Omental fat pad (tissue), 4 donors: ENCODE data around the gene MMP24OS. TPM values are rescaled to one million over a fixed set of nuclear protein-coding genes. Genes with fewer than 3 reads are reported as not detected.

Source experiments
- ATAC-seq: fragments of 150-250 bp; one replicate; pipeline ENCODE4 v1.9.1; 2016; ENCODE audit warnings: mild to moderate bottlenecking, moderate library complexity; ENCODE audit not compliant: low FRiP score
- DNase-seq: peaks from one replicate; pipeline ENCODE4 v3.0.0-alpha.2; 2019; ENCODE audit warnings: low spot score
- total RNA-seq, 4 donors: library from RNA; depleted of rRNA; stranded (reverse); fragments of >200 nt; gene quantifications; one replicate each; pipeline ENCODE4 v1.1.0, GENCODE V29; 2016
- TF ChIP-seq, protein P1 (sequence below), 3 donors: fragments of 450-650 bp; IDR thresholded peaks; one replicate each; pipeline ENCODE4 v1.5.1; 2016 to 2017; ENCODE audit warnings: antibody characterized with exemption in 3 of 3, mild to moderate bottlenecking in 3 of 3, moderate library complexity in 2 of 3

The MMP24OS gene
- total RNA-seq, 4 donors from 2014 or later = 12.8 to 35.6 (median 23.7) TPM

- no peak for ATAC-seq
- TF ChIP-seq, protein P1, sequence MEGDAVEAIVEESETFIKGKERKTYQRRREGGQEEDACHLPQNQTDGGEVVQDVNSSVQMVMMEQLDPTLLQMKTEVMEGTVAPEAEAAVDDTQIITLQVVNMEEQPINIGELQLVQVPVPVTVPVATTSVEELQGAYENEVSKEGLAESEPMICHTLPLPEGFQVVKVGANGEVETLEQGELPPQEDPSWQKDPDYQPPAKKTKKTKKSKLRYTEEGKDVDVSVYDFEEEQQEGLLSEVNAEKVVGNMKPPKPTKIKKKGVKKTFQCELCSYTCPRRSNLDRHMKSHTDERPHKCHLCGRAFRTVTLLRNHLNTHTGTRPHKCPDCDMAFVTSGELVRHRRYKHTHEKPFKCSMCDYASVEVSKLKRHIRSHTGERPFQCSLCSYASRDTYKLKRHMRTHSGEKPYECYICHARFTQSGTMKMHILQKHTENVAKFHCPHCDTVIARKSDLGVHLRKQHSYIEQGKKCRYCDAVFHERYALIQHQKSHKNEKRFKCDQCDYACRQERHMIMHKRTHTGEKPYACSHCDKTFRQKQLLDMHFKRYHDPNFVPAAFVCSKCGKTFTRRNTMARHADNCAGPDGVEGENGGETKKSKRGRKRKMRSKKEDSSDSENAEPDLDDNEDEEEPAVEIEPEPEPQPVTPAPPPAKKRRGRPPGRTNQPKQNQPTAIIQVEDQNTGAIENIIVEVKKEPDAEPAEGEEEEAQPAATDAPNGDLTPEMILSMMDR (IDR thresholded peaks at IDR 0.05) = no peak
- no peak for DNase-seq
Measured at GRCh38 chr20:35252037-35252461, 25.9 kb downstream of the MMP24OS start.

GRCh38 chr20:35251613-35251940, 26.3 kb downstream of the MMP24OS start:
- ATAC-seq (no peak), DNase-seq (no peak)
- TF ChIP-seq, protein P1 (IDR thresholded peaks at IDR 0.05) = no peak

GRCh38 chr20:35248641-35249475, 29.1 kb downstream of the MMP24OS start:
- TF ChIP-seq, protein P1 (IDR thresholded peaks at IDR 0.05) = no peak

GRCh38 chr20:35246723-35247122, 31.2 kb downstream of the MMP24OS start:
- TF ChIP-seq, protein P1 (IDR thresholded peaks at IDR 0.05) = no peak
- no peak for DNase-seq
- ATAC-seq = no peak

More at GRCh38 chr20:35248641-35249475, 29.1 kb downstream of the MMP24OS start:
- ATAC-seq (peak; percentile 41), DNase-seq (no peak)

DNA sequence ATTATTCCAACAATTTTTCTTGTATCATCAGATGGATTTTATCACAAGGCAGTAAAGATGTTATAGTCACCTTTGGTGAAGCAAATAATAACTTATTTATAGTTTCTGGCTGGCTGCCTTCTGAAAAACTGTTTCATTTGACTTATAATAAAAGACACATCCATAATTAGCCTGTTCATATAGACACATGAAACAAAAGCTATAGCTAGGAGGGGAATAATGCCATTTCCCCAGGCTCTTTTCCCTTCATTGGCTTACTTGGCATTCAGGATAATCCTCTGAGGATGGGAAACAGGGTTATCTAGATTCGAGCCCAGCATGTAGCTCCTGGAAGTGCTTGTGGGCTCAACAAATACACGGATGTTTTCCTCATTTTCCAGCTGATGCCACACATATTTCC, 33.9 kb downstream of the MMP24OS start:
- ATAC-seq = no peak
- TF ChIP-seq, protein P1 (IDR thresholded peaks at IDR 0.05) = no peak
- no peak for DNase-seq

GRCh38 chr20:35243317-35243716, 34.6 kb downstream of the MMP24OS start:
- TF ChIP-seq, protein P1 (IDR thresholded peaks at IDR 0.05) = no peak
- ATAC-seq (no peak), DNase-seq (no peak)

DNA sequence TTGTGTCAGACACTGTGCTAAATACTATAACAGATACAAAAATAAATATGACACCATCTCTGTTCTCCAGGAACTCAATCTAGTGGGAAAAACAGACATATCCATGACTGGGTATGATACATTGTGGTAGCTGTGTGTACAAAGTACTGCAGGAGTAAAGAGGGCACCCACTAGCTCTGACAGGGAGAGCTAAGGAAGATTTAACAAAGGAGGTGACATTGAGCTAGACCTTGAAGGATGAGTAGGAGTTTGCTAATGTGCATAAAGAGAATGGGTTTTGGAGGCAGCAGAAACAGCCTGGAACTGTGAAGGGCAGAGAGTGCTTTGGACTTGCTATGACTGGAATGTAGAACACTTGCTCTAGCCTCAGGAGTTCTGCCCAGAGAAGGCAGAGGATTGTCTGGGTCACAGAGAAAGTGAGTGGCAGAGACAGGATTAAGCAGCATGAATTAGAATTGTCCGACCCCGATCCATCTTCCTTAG, 37.1 kb downstream of the MMP24OS start:
- TF ChIP-seq, protein P1 (IDR thresholded peaks at IDR 0.05) = no peak
- DNase-seq (no peak), ATAC-seq (no peak)
